AG08395 (cell line): ENCODE data around the gene RSAD1.
"Not testable (repeated sequence)": the region's sequence is repeated elsewhere in the genome, so short reads cannot be mapped to it uniquely, and the experiment has no call there.

ENCODE experiments used
- DNase-seq: peaks from one replicate; pipeline ENCODE4 v3.0.0; 2012; ENCODE audit warnings: mixed read lengths, low spot score

RSAD1 gene

DNA sequence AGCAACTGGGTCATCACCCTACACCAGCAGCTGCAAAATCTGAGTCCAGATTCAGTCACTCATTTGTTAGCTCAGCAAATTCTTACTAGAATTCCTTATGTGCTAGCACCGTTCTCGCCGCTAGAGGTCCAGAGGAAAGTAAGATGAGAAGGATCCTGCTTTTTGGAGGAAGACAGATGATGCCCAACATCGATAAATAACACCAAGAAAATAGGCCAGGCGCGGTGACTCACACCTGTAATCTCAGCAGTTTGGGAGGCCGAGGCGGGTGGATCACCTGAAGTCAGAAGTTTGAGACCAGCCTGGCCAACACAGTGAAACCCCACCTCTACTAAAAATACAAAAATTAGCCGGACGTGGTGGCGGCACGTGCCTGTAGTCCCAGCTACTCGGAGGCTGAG is 5.9 kb upstream of the RSAD1 start:
- DNase-seq: not testable (repeated sequence)

DNA sequence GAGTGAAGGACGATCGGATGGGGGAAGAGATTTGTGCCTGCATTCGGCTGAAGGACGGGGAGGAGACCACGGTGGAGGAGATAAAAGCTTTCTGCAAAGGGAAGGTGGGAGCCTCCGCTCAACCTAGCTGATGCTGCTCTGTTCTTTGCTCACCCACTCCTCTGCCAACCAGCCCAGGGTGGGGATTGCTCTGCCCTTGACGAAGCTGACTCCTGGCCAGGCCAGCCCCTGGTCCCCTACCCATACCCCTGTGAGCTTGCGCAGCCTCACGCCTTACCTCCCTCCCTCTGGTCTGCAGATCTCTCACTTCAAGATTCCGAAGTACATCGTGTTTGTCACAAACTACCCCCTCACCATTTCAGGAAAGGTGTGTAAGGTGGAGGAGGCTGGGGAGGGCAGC is 4.8 kb upstream of the RSAD1 start:
- DNase-seq: no peak

DNA sequence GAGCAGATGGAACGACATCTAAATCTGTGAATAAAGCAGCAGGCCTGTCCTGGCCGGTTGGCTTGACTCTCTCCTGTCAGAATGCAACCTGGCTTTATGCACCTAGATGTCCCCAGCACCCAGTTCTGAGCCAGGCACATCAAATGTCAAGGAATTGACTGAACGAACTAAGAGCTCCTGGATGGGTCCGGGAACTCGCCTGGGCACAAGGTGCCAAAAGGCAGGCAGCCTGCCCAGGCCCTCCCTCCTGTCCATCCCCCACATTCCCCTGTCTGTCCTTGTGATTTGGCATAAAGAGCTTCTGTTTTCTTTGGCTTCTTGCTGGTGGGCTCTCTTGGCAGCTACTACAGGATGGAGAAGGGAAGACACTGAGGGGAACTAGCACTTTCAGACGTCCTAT is 4.1 kb upstream of the RSAD1 start:
- no peak for DNase-seq

DNA sequence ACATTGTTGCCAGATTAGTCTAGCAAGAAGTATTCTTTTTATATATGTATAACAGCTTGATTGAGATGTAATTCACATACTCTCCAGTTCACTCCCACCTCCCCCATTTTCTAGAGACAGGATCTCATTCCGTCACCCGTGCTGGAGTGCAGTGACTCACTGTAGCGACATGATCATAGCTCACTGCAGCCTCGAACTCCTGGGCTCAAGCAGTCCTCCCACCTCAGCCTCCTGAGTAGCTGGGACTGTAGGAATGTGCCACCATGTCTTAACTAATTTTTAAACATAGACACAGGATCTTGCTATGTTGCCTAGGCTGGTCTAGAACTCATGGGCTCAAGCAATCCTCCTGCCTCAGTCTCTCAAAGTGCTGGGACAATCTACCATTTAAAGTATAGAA is 3.3 kb upstream of the RSAD1 start:
- no peak for DNase-seq

DNA sequence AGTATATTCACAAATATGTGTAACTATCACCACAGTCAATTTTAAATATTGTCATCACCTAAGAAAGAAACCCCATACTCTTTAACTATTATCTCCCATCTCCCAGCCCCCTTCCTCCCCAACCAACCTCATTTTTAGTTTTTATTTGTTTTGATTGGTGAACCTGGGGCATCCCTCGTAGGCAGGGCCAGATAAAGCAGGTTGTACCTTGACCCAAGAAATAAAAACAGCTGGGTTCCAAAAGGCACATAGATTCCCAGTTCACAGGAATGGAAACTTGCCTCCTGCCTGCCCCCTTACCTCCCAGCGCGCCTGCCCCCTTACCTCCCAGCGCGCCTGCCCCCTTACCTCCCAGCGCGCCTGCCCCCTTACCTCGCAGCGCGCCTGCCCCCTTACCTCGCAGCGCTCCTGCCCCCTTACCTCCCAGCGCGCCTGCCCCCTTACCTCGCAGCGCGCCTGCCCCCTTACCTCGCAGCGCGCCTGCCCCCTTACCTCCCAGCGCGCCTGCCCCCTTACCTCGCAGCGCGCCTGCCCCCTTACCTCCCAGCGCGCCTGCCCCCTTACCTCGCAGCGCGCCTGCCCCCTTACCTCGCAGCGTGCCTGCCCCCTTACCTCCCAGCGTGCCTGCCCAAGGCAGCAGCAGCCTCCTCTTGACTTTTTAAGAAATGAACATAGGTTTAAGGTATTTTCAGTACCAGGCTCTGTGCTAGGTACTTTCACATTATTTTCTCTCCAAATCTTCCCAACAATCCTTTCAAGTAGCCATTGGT is 2.7 kb upstream of the RSAD1 start:
- not testable (repeated sequence) for DNase-seq

DNA sequence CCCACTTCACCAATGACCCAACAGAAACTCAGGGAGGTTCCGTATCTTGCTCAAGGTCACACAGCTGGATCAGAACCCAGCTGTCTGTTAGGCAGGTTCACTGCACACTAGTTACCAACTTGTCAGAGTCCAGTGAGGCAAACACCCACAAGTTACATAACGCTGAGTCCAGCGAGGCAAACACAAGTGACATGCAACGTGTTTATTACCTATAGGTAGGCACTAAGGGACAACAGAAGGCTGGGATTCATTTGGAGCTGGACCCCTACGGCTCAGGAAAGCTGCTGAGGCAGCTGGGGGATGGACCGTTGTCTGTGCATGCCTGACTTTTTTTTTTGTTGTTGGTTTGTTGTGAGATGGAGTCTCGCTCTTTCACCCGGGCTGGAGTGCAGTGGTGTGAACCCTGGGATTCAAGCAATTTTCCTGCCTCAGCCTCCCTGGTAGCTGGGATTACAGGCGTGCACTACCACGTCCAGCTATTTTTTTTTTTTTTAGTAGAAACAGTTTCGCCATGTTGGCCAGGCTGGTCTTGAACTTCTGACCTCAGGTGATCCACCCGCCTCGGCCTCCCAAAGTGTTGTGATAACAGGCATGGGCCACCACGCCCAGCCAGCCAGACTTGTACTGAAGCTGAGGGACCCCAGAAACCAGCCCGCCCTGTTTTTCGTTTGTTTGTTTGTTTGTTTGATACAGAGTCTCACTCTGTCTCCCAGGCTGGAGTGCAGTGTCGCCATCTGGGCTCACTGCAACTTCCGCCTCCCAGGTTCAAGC is 1.9 kb upstream of the RSAD1 start:
- no peak for DNase-seq

DNA sequence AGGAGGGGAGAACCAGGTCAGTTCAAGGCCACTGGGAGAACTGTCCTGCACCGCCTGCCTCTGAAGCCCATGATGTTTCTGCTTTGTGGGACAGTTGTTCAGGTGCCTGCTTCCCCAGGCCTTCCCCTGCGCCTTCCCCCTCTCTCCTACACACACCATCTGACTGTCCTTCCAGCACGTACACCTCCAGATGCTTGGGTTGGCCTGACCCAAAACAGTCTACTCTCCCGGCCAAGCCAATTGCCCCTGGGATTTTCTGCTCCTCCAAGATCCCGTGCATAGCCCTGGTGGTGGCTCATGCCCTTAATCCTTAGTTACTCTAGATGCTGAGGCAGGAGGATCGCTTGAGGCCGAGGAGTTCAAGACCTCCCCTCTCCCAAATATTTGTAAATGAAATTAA is 684 bp upstream of the RSAD1 start:
- DNase-seq: no peak

DNA sequence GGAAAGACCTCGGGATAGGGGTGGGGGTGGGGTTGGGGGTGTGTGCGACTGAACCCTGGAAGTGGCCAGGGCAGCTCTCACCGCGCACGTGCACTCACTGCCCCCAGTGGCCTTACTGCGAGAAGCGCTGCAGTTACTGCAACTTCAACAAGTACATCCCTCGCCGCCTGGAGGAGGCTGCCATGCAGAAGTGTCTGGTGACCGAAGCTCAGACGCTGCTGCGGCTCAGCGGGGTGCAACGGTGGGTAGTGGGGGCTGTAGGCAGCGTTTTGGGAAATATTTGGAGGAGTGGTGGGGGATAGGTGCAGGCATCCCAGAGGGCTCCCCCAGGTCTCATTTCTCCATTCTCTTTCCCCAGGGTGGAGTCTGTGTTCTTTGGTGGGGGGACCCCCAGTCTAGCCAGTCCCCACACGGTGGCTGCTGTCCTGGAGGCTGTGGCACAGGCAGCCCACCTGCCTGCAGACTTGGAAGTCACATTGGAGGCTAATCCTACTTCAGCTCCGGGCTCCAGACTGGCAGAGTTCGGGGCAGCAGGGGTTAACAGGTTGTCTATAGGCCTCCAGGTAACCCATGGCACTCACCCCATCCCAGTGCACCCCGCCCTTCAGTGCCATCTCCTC is 972 bp downstream of the RSAD1 start:
- DNase-seq: peak; percentile 87

DNA sequence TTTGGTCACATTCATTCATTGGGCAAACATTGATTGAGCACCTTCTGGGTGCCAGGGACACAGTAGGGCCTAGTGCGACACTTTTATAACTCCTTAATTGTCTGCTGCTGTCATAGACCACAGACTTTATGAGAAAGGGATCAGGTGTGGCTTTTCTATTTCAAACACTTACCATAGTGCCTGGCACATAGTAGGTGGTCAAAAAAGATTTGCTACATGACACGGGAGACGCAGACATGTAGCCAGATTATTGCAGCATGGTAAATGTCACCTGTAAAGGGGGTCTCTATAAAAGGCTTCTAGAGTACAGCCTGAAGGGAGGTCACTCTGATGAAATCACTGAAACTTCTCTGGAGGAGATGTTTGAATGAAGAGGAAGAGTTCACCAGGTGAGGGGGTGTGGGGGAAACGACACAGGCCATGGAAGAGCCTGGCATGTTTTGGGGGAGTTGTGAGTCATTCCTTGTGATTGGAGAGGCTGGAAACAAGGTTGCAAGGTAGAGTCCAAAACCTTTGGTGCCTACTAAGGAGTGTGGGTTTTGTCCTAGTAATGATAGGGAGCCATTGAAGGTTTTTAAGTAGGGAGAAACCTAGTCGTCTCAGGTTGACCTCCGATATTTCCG is 1.6 kb downstream of the RSAD1 start:
- no peak for DNase-seq

DNA sequence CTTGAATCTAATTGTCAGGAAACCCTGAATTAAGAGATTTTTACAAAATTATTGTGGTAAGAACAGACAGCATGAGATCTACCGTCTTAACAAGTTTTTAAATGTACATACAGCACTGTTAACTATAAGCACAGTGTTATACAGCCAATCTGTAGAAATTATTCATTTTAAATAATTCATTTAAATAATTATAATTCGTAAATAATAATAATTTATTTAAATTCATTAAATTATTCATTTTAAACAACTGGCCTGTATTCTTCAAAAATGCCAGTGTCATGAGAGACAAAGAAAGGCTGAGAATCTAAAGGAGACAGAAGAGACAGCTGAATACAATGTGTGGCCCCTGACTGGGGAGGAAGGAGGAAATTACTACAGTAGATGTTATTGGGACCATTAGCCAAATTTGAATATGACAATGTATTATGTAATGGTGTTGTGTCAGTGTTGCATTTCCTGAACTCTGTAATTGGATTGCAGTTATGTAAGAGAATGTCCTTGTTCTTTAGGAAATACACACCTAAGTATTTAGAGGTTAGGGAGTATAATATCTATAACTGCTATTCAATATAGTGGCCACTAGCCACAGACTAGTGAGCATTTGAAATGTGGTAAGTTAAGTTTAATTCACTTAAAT is 2.3 kb downstream of the RSAD1 start:
- DNase-seq: no peak

DNA sequence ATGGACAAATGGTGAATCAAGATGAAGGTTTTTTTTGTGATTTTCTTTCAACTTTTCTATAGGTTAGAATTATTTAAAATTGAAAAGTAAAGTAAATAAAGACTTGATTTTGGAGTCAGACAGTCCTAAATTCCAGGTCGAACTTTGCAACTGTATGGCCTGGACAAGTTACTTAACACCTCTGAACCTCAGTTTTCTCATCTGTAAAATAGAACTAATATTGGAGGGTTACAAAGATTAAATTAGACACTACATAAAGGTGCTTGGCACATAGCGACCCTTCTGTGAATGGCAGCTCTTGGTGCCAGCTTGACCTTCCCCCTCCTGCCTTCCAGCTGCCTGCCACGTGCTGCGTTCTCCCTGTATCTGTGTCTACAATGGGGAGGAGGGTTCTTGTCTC is 3.0 kb downstream of the RSAD1 start:
- DNase-seq: no peak

DNA sequence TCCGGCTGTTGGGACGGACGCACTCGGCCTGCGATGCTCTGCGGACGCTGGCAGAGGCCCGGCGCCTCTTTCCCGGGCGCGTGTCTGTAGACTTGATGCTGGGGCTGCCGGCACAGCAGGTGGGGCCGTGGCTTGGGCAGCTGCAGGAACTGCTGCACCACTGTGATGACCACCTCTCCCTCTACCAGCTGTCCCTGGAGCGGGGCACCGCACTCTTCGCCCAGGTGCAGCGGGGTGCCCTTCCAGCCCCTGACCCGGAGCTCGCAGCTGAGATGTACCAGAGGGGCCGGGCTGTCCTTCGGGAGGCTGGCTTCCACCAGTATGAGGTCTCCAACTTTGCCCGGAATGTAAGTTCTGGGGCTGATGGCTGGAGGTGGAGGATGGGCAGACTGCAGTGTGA is 3.5 kb downstream of the RSAD1 start:
- no peak for DNase-seq

DNA sequence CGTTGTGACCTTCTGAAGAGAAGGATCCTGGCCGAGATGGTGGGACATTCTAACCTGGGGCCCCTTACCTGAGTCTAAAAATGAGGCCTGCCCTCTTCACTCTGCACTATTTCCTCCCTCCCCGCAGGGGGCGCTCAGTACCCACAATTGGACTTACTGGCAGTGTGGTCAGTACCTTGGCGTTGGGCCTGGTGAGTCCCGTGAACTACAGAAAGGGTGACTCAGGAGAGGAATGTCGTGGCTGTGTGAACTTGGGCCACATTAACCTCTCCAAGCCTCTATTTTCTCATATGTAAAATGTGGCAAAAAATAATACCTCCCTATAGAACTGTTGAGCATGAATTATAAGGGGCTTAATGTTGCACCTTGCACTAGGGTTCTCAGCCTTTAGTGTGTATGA is 3.9 kb downstream of the RSAD1 start:
- DNase-seq: peak; percentile 92

DNA sequence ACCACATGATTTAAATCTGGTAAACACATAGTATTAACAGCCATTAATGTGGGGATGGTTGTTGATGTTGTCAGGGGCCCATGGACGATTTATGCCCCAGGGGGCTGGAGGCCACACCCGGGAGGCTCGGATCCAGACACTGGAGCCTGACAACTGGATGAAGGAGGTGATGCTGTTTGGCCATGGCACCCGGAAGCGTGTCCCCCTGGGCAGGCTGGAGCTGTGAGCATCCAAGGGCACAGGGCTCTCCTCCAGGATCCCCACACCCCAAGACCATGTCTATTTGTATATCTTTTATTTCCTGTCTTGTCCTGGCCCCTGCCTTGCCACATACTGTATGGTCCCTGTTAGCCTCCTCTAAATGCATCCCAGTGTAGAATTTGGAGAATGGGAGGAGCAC is 4.6 kb downstream of the RSAD1 start:
- no peak for DNase-seq

DNA sequence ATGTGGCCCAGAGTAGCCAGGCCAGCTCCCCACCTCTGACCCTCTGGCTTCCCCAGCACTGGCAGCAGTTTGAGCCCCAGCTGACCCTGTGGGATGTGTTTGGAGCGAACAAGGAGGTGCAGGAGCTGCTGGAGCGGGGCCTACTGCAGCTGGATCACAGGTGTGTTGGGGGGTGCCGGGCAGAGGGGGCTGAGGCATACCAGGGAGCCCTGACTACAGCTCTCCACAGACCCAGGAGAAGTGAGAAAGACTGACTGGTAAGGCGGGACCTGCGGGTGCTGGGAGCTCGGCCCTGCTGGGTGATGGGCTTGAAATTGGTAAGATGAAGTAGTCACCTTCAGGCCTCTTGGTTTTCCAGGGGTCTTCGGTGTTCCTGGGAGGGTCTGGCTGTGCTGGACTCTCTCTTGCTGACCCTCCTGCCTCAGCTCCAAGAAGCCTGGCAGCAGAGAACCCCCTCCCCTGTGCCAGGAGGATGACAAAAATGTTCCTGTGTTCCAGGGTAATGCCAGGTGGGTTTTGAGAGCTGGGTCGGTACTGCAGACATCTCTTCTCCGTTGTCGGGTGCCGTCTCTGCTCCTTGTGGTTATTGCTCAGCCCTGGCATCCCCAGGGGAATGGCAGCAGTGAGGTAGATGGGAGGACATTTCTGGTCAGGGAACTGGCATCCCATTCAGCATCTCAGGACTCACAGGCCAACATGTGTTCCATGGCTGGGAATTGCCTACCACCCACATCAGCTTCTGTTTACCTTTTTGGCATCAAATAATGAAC is 5.9 kb downstream of the RSAD1 start:
- no peak for DNase-seq

DNA sequence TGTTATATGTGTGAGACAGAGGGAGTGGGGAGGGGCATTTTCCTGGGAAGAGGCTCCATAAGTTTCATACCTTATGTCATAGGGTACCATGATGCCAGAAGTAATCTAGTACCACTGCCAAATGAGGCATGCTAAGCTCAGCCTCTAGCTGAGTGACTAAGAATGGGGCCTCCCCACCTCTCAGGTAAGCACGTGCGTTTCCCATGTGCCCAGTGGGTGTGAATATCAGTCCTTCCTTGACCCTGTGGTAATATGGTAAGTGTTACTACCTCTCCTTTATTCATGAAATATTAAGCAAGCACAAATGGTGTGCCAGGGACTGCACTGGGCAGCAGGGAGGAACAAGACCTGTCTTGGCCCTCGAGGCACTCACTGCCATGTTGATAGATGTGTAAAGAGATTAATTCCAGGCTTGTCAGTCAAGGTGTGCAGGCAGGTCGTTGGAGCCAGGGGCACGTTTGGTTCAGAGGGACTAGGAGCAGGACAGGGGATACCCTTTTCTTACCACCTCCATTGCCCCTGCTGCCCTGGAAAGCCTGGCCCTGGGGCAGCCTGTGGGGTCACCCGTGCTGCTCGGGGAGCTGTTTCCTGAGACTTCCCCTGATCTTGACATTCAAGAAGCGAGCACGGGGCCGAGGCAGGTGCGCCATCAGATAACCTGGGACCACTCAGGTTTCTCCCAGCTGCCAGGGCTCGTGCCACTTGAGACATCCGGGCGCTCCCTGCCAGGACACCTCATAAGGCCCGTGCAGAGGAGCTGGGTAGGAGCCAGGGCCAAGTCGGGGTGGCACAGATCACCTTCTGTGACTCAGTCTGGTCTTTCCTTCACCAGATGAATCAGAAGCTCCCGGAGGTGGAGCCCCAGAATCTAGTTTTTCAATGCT is 8.8 kb downstream of the RSAD1 start:
- peak; percentile 31 for DNase-seq

DNA sequence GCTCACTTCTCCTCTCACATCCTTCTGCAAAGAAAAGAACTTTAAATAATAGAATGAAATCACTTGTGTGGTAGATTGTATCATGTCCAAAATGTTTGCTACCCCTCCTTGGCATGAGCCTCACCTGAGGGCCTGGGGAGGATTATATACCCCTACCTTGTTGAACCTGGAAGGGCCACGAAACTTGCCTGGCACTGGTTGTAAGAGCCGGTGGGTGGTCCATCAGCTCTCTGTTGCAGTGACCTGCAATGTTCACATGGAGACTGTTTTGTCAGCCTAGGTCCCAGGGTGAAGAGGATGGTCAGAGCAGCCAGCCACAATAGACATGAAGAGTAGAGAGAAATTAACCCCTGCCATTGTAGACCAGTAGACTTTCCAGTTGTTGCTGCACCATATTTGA is 10.2 kb downstream of the RSAD1 start:
- no peak for DNase-seq

DNA sequence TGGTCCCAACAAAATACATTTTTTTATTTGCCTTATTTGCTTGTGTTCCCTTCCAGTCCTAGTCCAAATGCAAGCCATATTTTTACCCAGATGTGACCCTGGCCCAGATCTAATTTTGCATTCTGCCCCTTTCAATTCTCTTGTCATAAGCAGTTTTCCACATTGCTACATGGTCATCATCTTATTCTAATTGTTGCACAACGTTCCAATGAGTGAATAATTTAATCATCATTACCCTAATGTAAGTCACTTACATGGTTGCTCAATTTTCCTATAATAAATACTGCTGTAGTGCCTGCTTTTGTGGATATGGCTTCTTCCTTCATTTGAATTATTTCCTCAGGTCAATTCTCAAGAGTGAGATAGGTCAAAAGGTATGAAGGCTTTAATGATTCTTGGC is 12.8 kb downstream of the RSAD1 start:
- DNase-seq: no peak

DNA sequence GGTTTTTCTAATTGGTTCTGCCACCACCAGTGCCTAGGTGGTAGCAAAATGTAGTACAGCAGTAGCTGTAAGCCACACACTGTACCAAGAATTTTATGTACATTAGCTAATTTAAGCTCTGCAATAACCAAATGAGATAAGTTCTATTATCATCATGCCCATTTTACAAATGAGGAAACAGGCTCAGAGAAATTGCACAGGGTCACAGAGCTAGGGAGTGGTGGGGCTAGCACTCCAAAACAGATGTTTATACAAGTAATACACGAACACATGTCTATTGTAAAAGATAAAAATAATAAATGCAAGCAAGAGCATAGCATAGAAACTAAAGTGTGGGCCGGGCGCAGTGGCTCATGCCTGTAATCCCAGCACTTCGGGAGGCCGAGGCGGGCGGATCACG is 13.6 kb downstream of the RSAD1 start:
- no peak for DNase-seq

DNA sequence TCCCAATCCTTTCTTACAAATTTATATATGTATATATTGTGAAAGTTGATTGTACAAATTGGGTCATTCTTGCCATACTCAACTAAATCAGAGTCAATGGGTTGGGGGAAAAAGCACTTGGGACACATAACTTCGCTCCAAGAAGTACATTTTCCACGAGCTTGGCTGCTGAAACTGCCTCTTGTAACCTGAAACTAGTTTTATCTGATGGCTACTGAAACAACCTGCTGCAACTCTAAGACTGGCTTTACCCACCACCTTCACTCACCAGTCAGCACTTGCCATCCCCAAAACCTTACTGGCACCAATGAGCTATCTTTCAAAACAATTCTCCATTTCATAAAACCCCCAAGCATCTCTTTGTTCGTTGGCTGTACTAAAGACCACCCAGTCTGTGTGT is 15.1 kb downstream of the RSAD1 start:
- DNase-seq: no peak
